Measurements from ENCODE around the gene DISC1. TPM values are rescaled to one million over a fixed set of nuclear protein-coding genes. Genes with fewer than 3 reads are reported as not detected.

The DISC1 gene
- total RNA-seq, 2 donors from 2014 or later, result 8.0 to 9.4 TPM

GRCh38 chr1:231930257-231930947, 303.8 kb downstream of the DISC1 start:
- H3K9ac ChIP-seq (ENCODE audit: extremely low read depth, low read length, poor library complexity, severe bottlenecking), result no peak overlapping the region
- Mint-ChIP-seq H3K27ac (peak overlapping the region; percentile 60), H3K27me3 (ENCODE audit: insufficient read depth) (peaks cover 2% of the 10 kb centered on the region), H3K4me1 (peaks cover 38% of the 10 kb centered on the region), H3K9me3 (peaks cover 10% of the 10 kb centered on the region), H3K36me3 (ENCODE audit: low read depth) (no peaks in the 10 kb centered on the region), H3K4me3 (no peak overlapping the region)
- no peak for TF ChIP-seq CTCF (conservative IDR thresholded peaks at IDR 0.05)
- no peak for DNase-seq
- H3K36me3 ChIP-seq (ENCODE audit: control insufficient read depth, insufficient read depth, low read length), result no peaks in the 10 kb centered on the region
- H3K4me3 ChIP-seq (ENCODE audit: low read length), result no peak overlapping the region
- H3K27ac ChIP-seq (ENCODE audit: low read depth, low read length), result peak overlapping the region; percentile 89
- 82 to 88% methylated on average over 3 to 7 of the region's 7 CpGs for WGBS, 2 experiments (ENCODE audit: insufficient coverage in 1 of 2, insufficient read length in 1 of 2)
- H3K27me3 ChIP-seq (ENCODE audit: control insufficient read depth, insufficient read depth, low read length, poor library complexity, severe bottlenecking), result no peaks in the 10 kb centered on the region
- peaks cover 20% of the 10 kb centered on the region for H3K4me1 ChIP-seq (ENCODE audit: control insufficient read depth, insufficient read depth, low read length)
- H3K9me3 ChIP-seq (ENCODE audit: control insufficient read depth, low read length), result peaks cover 16% of the 10 kb centered on the region

- Histone ChIP-seq H3K27ac (ENCODE audit: low read depth, low read length) (no peak overlapping the region), H3K4me1 (ENCODE audit: control insufficient read depth, insufficient read depth, low read length) (peaks cover 25% of the 10 kb centered on the region), H3K36me3 (ENCODE audit: control insufficient read depth, insufficient read depth, low read length) (no peaks in the 10 kb centered on the region), H3K9me3 (ENCODE audit: control insufficient read depth, low read length) (peaks cover 16% of the 10 kb centered on the region), H3K9ac (ENCODE audit: extremely low read depth, low read length, poor library complexity, severe bottlenecking) (no peak overlapping the region), H3K27me3 (ENCODE audit: control insufficient read depth, insufficient read depth, low read length, poor library complexity, severe bottlenecking) (no peaks in the 10 kb centered on the region), H3K4me3 (ENCODE audit: low read length) (no peak overlapping the region)
- 78 to 83% methylated on average over 3 to 4 of the region's 4 CpGs for WGBS, 2 experiments (ENCODE audit: insufficient coverage in 1 of 2, insufficient read length in 1 of 2)
- no peak for DNase-seq
- Mint-ChIP-seq H3K27ac (no peak overlapping the region), H3K4me1 (peaks cover 44% of the 10 kb centered on the region), H3K27me3 (ENCODE audit: insufficient read depth) (peaks cover 2% of the 10 kb centered on the region), H3K4me3 (no peak overlapping the region), H3K9me3 (peaks cover 10% of the 10 kb centered on the region), H3K36me3 (ENCODE audit: low read depth) (no peaks in the 10 kb centered on the region)
- TF ChIP-seq CTCF (conservative IDR thresholded peaks at IDR 0.05), result no peak
Measured at GRCh38 chr1:231931146-231931545, 304.6 kb downstream of the DISC1 start.

- Mint-ChIP-seq H3K27me3 (ENCODE audit: insufficient read depth) (peaks cover 2% of the 10 kb centered on the region), H3K36me3 (ENCODE audit: low read depth) (no peaks in the 10 kb centered on the region), H3K4me1 (peaks cover 51% of the 10 kb centered on the region), H3K4me3 (no peak overlapping the region), H3K27ac (no peak overlapping the region), H3K9me3 (peaks cover 10% of the 10 kb centered on the region)
- Histone ChIP-seq H3K27ac (ENCODE audit: low read depth, low read length) (no peak overlapping the region), H3K4me3 (ENCODE audit: low read length) (peak overlapping the region; percentile 44), H3K9me3 (ENCODE audit: control insufficient read depth, low read length) (peaks cover 16% of the 10 kb centered on the region), H3K9ac (ENCODE audit: extremely low read depth, low read length, poor library complexity, severe bottlenecking) (no peak overlapping the region), H3K36me3 (ENCODE audit: control insufficient read depth, insufficient read depth, low read length) (no peaks in the 10 kb centered on the region), H3K27me3 (ENCODE audit: control insufficient read depth, insufficient read depth, low read length, poor library complexity, severe bottlenecking) (no peaks in the 10 kb centered on the region), H3K4me1 (ENCODE audit: control insufficient read depth, insufficient read depth, low read length) (peaks cover 28% of the 10 kb centered on the region)
- WGBS, 2 experiments (ENCODE audit: insufficient coverage in 1 of 2, insufficient read length in 1 of 2), result 83 to 87% methylated on average over 4 of the region's 4 CpGs
- peak; percentile 83 for DNase-seq
- TF ChIP-seq CTCF (conservative IDR thresholded peaks at IDR 0.05), result peak; percentile 91
Measured at GRCh38 chr1:231931846-231932454, 305.4 kb downstream of the DISC1 start.
